Thoracic aorta (tissue), 2 donors: ENCODE measurements around the gene VWA3A. TPM values are rescaled to one million over a fixed set of nuclear protein-coding genes. Genes with fewer than 3 reads are reported as not detected.

Source experiments
- total RNA-seq, 2 donors: library from RNA; depleted of rRNA; stranded (reverse); fragments of >200 nt; gene quantifications; one replicate each; pipeline versions ENCODE4 v1.1.0 to v1.2.3, GENCODE V29; 2016

The VWA3A gene
- total RNA-seq, 2 donors from 2014 or later: 2.3 TPM; not detected in 1

Other genes starting within 250 kb of the VWA3A start
- 100 to 1,000 TPM; 114 to 140 TPM for gene NPIPB4, start 234.8 kb upstream of the VWA3A start, total RNA-seq
- 100 to 1,000 TPM in 1 of 2 donors, 10 to 100 TPM in 1; 79.5 to 122 TPM for gene UQCRC2, start 139.2 kb upstream of the VWA3A start, total RNA-seq
- gene PDZD9, start 91.4 kb upstream of the VWA3A start, total RNA-seq: not detected
- gene MOSMO, start 84.4 kb upstream of the VWA3A start, total RNA-seq: 10 to 100 TPM; 16.1 to 33.6 TPM
- gene SDR42E2, start 70.0 kb downstream of the VWA3A start, total RNA-seq: not detected
- gene EEF2K, start 113.7 kb downstream of the VWA3A start, total RNA-seq: 10 to 100 TPM; 35.1 to 38.2 TPM
- 100 to 1,000 TPM in 1 of 2 donors, 10 to 100 TPM in 1; 62.9 to 112 TPM for gene POLR3E, start 204.9 kb downstream of the VWA3A start, total RNA-seq